ENCODE results near the gene CACNA1C. TPM values are rescaled to one million over a fixed set of nuclear protein-coding genes. Genes with fewer than 3 reads are reported as not detected.

CACNA1C gene
- total RNA-seq, 1 donor from 2014 or later, result 1.3 TPM

- TF ChIP-seq, protein P1, sequence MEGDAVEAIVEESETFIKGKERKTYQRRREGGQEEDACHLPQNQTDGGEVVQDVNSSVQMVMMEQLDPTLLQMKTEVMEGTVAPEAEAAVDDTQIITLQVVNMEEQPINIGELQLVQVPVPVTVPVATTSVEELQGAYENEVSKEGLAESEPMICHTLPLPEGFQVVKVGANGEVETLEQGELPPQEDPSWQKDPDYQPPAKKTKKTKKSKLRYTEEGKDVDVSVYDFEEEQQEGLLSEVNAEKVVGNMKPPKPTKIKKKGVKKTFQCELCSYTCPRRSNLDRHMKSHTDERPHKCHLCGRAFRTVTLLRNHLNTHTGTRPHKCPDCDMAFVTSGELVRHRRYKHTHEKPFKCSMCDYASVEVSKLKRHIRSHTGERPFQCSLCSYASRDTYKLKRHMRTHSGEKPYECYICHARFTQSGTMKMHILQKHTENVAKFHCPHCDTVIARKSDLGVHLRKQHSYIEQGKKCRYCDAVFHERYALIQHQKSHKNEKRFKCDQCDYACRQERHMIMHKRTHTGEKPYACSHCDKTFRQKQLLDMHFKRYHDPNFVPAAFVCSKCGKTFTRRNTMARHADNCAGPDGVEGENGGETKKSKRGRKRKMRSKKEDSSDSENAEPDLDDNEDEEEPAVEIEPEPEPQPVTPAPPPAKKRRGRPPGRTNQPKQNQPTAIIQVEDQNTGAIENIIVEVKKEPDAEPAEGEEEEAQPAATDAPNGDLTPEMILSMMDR (IDR thresholded peaks at IDR 0.05; ENCODE audit: insufficient read depth, low read length, poor library complexity, severe bottlenecking), result no peak
- Histone ChIP-seq H3K36me3 (ENCODE audit: control insufficient read depth, insufficient read depth, low read length) (no peaks in the 10 kb centered on the region), H3K4me3 (ENCODE audit: low read depth, low read length) (no peak overlapping the region), H3K27me3 (ENCODE audit: control insufficient read depth, insufficient read depth, low read length) (peaks cover 11% of the 10 kb centered on the region)
- no peak for DNase-seq (ENCODE audit: low read depth)
These were observed 600.7 kb downstream of the CACNA1C start for GRCh38 chr12:2653461-2653965.

- no peaks in the 10 kb centered on the region for H3K36me3 ChIP-seq (ENCODE audit: control insufficient read depth, insufficient read depth, low read length)
- TF ChIP-seq, protein P1 (IDR thresholded peaks at IDR 0.05; ENCODE audit: insufficient read depth, low read length, poor library complexity, severe bottlenecking), result no peak
- no peak for DNase-seq (ENCODE audit: low read depth)
- no peak overlapping the region for H3K4me3 ChIP-seq (ENCODE audit: low read depth, low read length)
- peaks cover 8% of the 10 kb centered on the region for H3K27me3 ChIP-seq (ENCODE audit: control insufficient read depth, insufficient read depth, low read length)
These were observed 601.5 kb downstream of the CACNA1C start for GRCh38 chr12:2654311-2654710.

DNA sequence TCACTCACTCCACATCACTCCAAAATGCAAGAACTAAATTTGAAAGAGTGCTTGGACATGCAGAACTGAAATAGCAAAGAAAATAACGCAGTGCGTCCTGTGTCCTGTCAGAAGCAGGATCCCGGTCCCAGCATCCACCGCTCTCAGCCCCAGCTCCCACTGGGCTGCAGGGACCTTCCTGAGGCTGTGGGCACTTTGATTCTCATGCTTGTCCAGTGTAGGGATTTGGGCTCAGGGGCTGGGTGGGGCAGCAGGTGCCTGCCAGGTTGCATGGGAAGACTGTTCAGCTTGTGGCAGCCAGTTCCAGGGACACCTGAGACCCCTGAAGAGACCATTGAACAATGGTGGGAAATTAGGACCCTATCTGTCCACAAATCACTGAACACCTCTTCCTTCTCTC, 602.0 kb downstream of the CACNA1C start:
- Histone ChIP-seq H3K4me3 (ENCODE audit: low read depth, low read length) (no peak overlapping the region), H3K27me3 (ENCODE audit: control insufficient read depth, insufficient read depth, low read length) (peaks cover 5% of the 10 kb centered on the region), H3K36me3 (ENCODE audit: control insufficient read depth, insufficient read depth, low read length) (no peaks in the 10 kb centered on the region)
- DNase-seq (ENCODE audit: low read depth), result no peak
- TF ChIP-seq, protein P1 (IDR thresholded peaks at IDR 0.05; ENCODE audit: insufficient read depth, low read length, poor library complexity, severe bottlenecking), result no peak

- H3K36me3 ChIP-seq (ENCODE audit: control insufficient read depth, insufficient read depth, low read length), result no peaks in the 10 kb centered on the region
- DNase-seq (ENCODE audit: low read depth), result no peak
- H3K4me3 ChIP-seq (ENCODE audit: low read depth, low read length), result no peak overlapping the region
- TF ChIP-seq, protein P1 (IDR thresholded peaks at IDR 0.05; ENCODE audit: insufficient read depth, low read length, poor library complexity, severe bottlenecking), result no peak
- H3K27me3 ChIP-seq (ENCODE audit: control insufficient read depth, insufficient read depth, low read length), result no peaks in the 10 kb centered on the region
These were observed 609.7 kb downstream of the CACNA1C start for GRCh38 chr12:2662524-2662923.

- no peaks in the 10 kb centered on the region for H3K27me3 ChIP-seq (ENCODE audit: control insufficient read depth, insufficient read depth, low read length)
These were observed 612.2 kb downstream of the CACNA1C start for GRCh38 chr12:2664721-2665577.

More at GRCh38 chr12:2664721-2665577, 612.2 kb downstream of the CACNA1C start:
- H3K4me3 ChIP-seq (ENCODE audit: low read depth, low read length), result no peak overlapping the region
- no peaks in the 10 kb centered on the region for H3K36me3 ChIP-seq (ENCODE audit: control insufficient read depth, insufficient read depth, low read length)
- no peak for DNase-seq (ENCODE audit: low read depth)
- TF ChIP-seq, protein P1 (IDR thresholded peaks at IDR 0.05; ENCODE audit: insufficient read depth, low read length, poor library complexity, severe bottlenecking), result no peak

Data from kidney epithelial cell (primary cell).